ENCODE measurements around the gene TK2.
"Not testable (repeated sequence)": the region's sequence is repeated elsewhere in the genome, so short reads cannot be mapped to it uniquely, and the experiment has no call there.

- TF ChIP-seq, protein P1, sequence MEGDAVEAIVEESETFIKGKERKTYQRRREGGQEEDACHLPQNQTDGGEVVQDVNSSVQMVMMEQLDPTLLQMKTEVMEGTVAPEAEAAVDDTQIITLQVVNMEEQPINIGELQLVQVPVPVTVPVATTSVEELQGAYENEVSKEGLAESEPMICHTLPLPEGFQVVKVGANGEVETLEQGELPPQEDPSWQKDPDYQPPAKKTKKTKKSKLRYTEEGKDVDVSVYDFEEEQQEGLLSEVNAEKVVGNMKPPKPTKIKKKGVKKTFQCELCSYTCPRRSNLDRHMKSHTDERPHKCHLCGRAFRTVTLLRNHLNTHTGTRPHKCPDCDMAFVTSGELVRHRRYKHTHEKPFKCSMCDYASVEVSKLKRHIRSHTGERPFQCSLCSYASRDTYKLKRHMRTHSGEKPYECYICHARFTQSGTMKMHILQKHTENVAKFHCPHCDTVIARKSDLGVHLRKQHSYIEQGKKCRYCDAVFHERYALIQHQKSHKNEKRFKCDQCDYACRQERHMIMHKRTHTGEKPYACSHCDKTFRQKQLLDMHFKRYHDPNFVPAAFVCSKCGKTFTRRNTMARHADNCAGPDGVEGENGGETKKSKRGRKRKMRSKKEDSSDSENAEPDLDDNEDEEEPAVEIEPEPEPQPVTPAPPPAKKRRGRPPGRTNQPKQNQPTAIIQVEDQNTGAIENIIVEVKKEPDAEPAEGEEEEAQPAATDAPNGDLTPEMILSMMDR (IDR thresholded peaks at IDR 0.05 in 8 of 11, conservative IDR thresholded peaks at IDR 0.05 in 3 of 11), result not testable (repeated sequence)
- TF ChIP-seq POLR2AphosphoS5, POLR2A (IDR thresholded peaks at IDR 0.05): not testable (repeated sequence)
These were observed 35.5 kb downstream of the TK2 start for GRCh38 chr16:66514391-66514790.
